PC-3 (cell line): Measurements from ENCODE around the gene DYNC1LI2. TPM values are rescaled to one million over a fixed set of nuclear protein-coding genes. Genes with fewer than 3 reads are reported as not detected.

Source experiments
- ATAC-seq: fragments of 200-7000 bp; cut with Tn5 transposase; 2 replicates; pipeline ENCODE4 v1.9.1; 2020; ENCODE audit warnings: mild to moderate bottlenecking, moderate library complexity
- BruUV-seq: library from RNA; stranded (reverse); fragments of 400-500 nt; replicated peaks from 2 replicates; lab custom pipeline; 2021; lab: Mats Ljungman, UMichigan
- CTCF ChIA-PET: fragments of 300-600 bp; sonication (Branson Sonifier 250); formaldehyde crosslinking; loops from one replicate; lab custom pipeline; 2022; ENCODE audit warnings: antibody characterized with exemption; lab: Charles Lee
- POLR2A ChIA-PET: fragments of 300-600 bp; sonication (Branson Sonifier 250); formaldehyde crosslinking; loops from one replicate; lab custom pipeline; 2022; ENCODE audit warnings: antibody characterized with exemption; ENCODE audit not compliant: unreplicated experiment; lab: Charles Lee
- DNase-seq: peaks from one replicate; pipeline ENCODE4 v3.0.0-alpha.2; 2015
- H2AFZ ChIP-seq: fragments of 300-600 bp; sonication (generic); 2 replicates; pipeline ENCODE4 v1.6.0; 2016; ENCODE audit warnings: antibody characterized with exemption, low read length
- H3F3A ChIP-seq: fragments of 300-600 bp; sonication (generic); one replicate; pipeline ENCODE4 v1.6.0; 2017; ENCODE audit warnings: antibody characterized with exemption, low read length, control low read depth, mild to moderate bottlenecking; ENCODE audit not compliant: unreplicated experiment
- H3K27ac ChIP-seq: fragments of 300-600 bp; sonication (generic); 2 replicates; pipeline ENCODE4 v1.5.1; 2016; ENCODE audit warnings: mild to moderate bottlenecking, low read length
- H3K27me3 ChIP-seq: fragments of 300-600 bp; sonication (generic); 2 replicates; pipeline ENCODE4 v1.6.1; 2016; ENCODE audit warnings: low read length, mixed read lengths
- H3K36me3 ChIP-seq: fragments of 300-600 bp; sonication (generic); 2 replicates; pipeline ENCODE4 v1.6.1; 2016; ENCODE audit warnings: low read depth, mixed run types, low read length, mixed read lengths
- H3K4me1 ChIP-seq: fragments of 300-600 bp; sonication (generic); 2 replicates; pipeline ENCODE4 v1.5.1; 2016; ENCODE audit warnings: low read length; ENCODE audit not compliant: insufficient read depth
- H3K4me2 ChIP-seq: fragments of 300-600 bp; sonication (generic); 2 replicates; pipeline ENCODE4 v1.6.0; 2016; ENCODE audit warnings: low read length
- H3K4me3 ChIP-seq: fragments of 300-600 bp; sonication (generic); 2 replicates; pipeline ENCODE4 v1.5.1; 2016; ENCODE audit warnings: mild to moderate bottlenecking, low read length, mixed read lengths
- H3K79me2 ChIP-seq: fragments of 300-600 bp; sonication (generic); 2 replicates; pipeline ENCODE4 v1.6.1; 2017; ENCODE audit warnings: low read length, mixed read lengths
- H3K9ac ChIP-seq: fragments of 300-600 bp; sonication (generic); 2 replicates; pipeline ENCODE4 v1.6.0; 2016; ENCODE audit warnings: mild to moderate bottlenecking, low read length
- H3K9me2 ChIP-seq: fragments of 300-600 bp; sonication (generic); replicated peaks from 2 replicates; pipeline ENCODE4 v1.6.1; 2016; ENCODE audit warnings: mixed run types, low read length, mixed read lengths
- H3K9me3 ChIP-seq: fragments of 300-600 bp; sonication (generic); 2 replicates; pipeline ENCODE4 v1.6.1; 2016; ENCODE audit warnings: low read length, mixed read lengths
- H4K20me1 ChIP-seq: fragments of 300-600 bp; sonication (generic); 2 replicates; pipeline ENCODE4 v1.6.1; 2016; ENCODE audit warnings: low read length, mixed read lengths
- CTCF ChIP-seq: fragments of 300-600 bp; sonication (generic); conservative IDR thresholded peaks from 2 replicates; pipeline ENCODE4 v1.5.1; 2017; ENCODE audit warnings: antibody characterized with exemption, low read depth, mild to moderate bottlenecking, low read length
- EZH2 ChIP-seq: fragments of 300-600 bp; sonication (generic); IDR thresholded peaks from one replicate; pipeline ENCODE4 v1.6.1; 2017; ENCODE audit warnings: antibody characterized with exemption, mild to moderate bottlenecking, low read length; ENCODE audit not compliant: unreplicated experiment
- EZH2phosphoT487 ChIP-seq: fragments of 300-600 bp; sonication (generic); IDR thresholded peaks from 2 replicates; pipeline ENCODE4 v1.6.1; 2018; ENCODE audit warnings: mild to moderate bottlenecking, antibody characterized with exemption, low read length, borderline replicate concordance
- intact Hi-C: fragments of 100-400 bp; cut with micrococcal nuclease; formaldehyde crosslinking; loops from 2 replicates; pipeline ENCODE4 v1.9.0; 2023
- total RNA-seq: library from RNA; depleted of rRNA; stranded (reverse); fragments of >200 nt; gene quantifications from 2 replicates; pipeline ENCODE4 v1.2.3, GENCODE V29; 2014

The DYNC1LI2 gene
- total RNA-seq, 1 experiment from 2014 or later = 63.9 TPM

GRCh38 chr16:66698046-66698445 is 53.4 kb downstream of the DYNC1LI2 start:
- CTCF ChIA-PET = no interaction called here
- H3K9me3 ChIP-seq = no peaks in the 10 kb centered on the region
- intact Hi-C loops = loop anchor here (5.0 to 10.0 kb wide), 2 partner anchors 36 to 93 kb away; partner anchors contain the start of gene CMTM3

GRCh38 chr16:66696669-66697630 is 54.5 kb downstream of the DYNC1LI2 start, which contains the start of gene CMTM4:
Gene CMTM4, minus strand, starts transcription at chr16:66696743. Its CDS starts 218 bp downstream, at chr16:66696525.
- BruUV-seq = no TSS peak
- Histone ChIP-seq H3K79me2 (peaks cover 42% of the 10 kb centered on the region), H3K4me3 (peak within 1 kb of the TSS; percentile 87), H3K4me1 (peaks cover 30% of the 10 kb centered on the region), H3K4me2 (peak within 1 kb of the TSS; percentile 98), H3K9me2 (no peaks in the 10 kb centered on the region), H3K9ac (peak within 1 kb of the TSS; percentile 67), H3K36me3 (no peaks in the 10 kb centered on the region), H3K9me3 (no peaks in the 10 kb centered on the region), H3K27ac (no peak within 1 kb of the TSS), H3F3A (no peaks in the 10 kb centered on the region), H2AFZ (peak within 1 kb of the TSS; percentile 97), H3K27me3 (no peaks in the 10 kb centered on the region), H4K20me1 (0 out of 2 replicates have a peak, but pooled peaks cover 6% of the 10 kb centered on the region)
- TF ChIP-seq EZH2 (no peak), CTCF (peak; percentile 32; the same call in 1 of the 2 replicates), EZH2phosphoT487 (no peak)
- ChIA-PET POLR2A (interaction anchor here (0.5 kb wide), 1 partner anchor 643 kb away, joined by 7 read pairs; no protein-coding TSS in a partner anchor), CTCF (no interaction called here)
- intact Hi-C loops = loop anchor here (5.0 to 10.0 kb wide), 2 partner anchors 35 to 92 kb away; partner anchors contain the start of gene CMTM3
- ATAC-seq (peak; percentile 84), DNase-seq (peak; percentile 87)

More at GRCh38 chr16:66698046-66698445, 53.4 kb downstream of the DYNC1LI2 start:
- H3K9ac ChIP-seq = no peak overlapping the region
- POLR2A ChIA-PET = no interaction called here
- H3K27ac ChIP-seq = no peak overlapping the region
- DNase-seq (no peak), ATAC-seq (no peak)
- H3K4me3 ChIP-seq = no peak overlapping the region
- H3K4me1 ChIP-seq = peaks cover 23% of the 10 kb centered on the region
- H2AFZ ChIP-seq = no peak overlapping the region
- no peaks in the 10 kb centered on the region for H3K36me3 ChIP-seq
- no TSS peak for BruUV-seq
- H3K27me3 ChIP-seq = no peaks in the 10 kb centered on the region
- no peak overlapping the region for H3K4me2 ChIP-seq
- TF ChIP-seq EZH2phosphoT487 (no peak), EZH2 (no peak), CTCF (no peak)
- 0 out of 2 replicates have a peak, but pooled peaks cover 6% of the 10 kb centered on the region for H4K20me1 ChIP-seq
- no peaks in the 10 kb centered on the region for H3F3A ChIP-seq
- peaks cover 31% of the 10 kb centered on the region for H3K79me2 ChIP-seq
- H3K9me2 ChIP-seq = no peaks in the 10 kb centered on the region
